HCT116 (cell line): ENCODE results near the gene MBD6.

Experiments used
- CEBPB ChIP-seq: IDR thresholded peaks from 2 replicates; pipeline ENCODE4 v1.6.1; 2012; ENCODE audit warnings: low read depth
- CTCF ChIP-seq, 3 experiments: fragments of 200-600 bp in 1 of 3; sonication (generic) in 1 of 3; IDR thresholded peaks in 2 of 3; conservative IDR thresholded peaks in 1 of 3; 2 replicates each; pipeline ENCODE4 v1.5.1; 2012 to 2017; ENCODE audit warnings: low read depth in 2 of 3, low read length in 2 of 3, antibody characterized with exemption in 1 of 3, borderline replicate concordance in 1 of 3, control low read depth in 1 of 3, mild to moderate bottlenecking in 1 of 3, mixed read lengths in 1 of 3, mixed run types in 1 of 3, moderate library complexity in 1 of 3; ENCODE audit not compliant: insufficient read depth in 1 of 3
- EGR1 ChIP-seq: IDR thresholded peaks from 2 replicates; pipeline ENCODE4 v1.6.1; 2012; ENCODE audit warnings: low read depth
- EZH2 ChIP-seq: fragments of 200-600 bp; sonication (generic); IDR thresholded peaks from 2 replicates; pipeline ENCODE4 v1.6.1; 2017; ENCODE audit warnings: antibody characterized with exemption, mixed run types
- FOSL1 ChIP-seq: IDR thresholded peaks from 2 replicates; pipeline ENCODE4 v1.6.1; 2012; ENCODE audit warnings: low read depth
- POLR2A ChIP-seq: IDR thresholded peaks from 2 replicates; pipeline ENCODE4 v1.7.0; 2011; ENCODE audit warnings: borderline replicate concordance; ENCODE audit not compliant: insufficient read depth, insufficient read length; ENCODE audit errors: extremely low read depth
- POLR2AphosphoS5 ChIP-seq: IDR thresholded peaks from 2 replicates; pipeline ENCODE4 v1.6.1; 2011; ENCODE audit warnings: mild to moderate bottlenecking, low read depth, low read length, moderate library complexity
- RAD21 ChIP-seq: IDR thresholded peaks from 2 replicates; pipeline ENCODE4 v1.6.1; 2012; ENCODE audit warnings: low read depth, mild to moderate bottlenecking
- YY1 ChIP-seq: IDR thresholded peaks from 2 replicates; pipeline ENCODE4 v1.6.1; 2011; ENCODE audit warnings: low read length, low read depth, moderate library complexity, mild to moderate bottlenecking; ENCODE audit not compliant: insufficient replicate concordance; ENCODE audit errors: extremely low read depth

GRCh38 chr12:57576613-57577160 lies 54.1 kb downstream of the MBD6 start:
- TF ChIP-seq CTCF (IDR thresholded peaks at IDR 0.05 in 2 of 3, conservative IDR thresholded peaks at IDR 0.05 in 1 of 3; ENCODE audit: borderline replicate concordance in 1 of 3, insufficient read depth in 1 of 3, low read depth in 2 of 3, low read length in 2 of 3) (no peak), YY1 (no peak), FOSL1 (no peak), EZH2 (no peak), EGR1 (no peak), POLR2AphosphoS5 (no peak), RAD21 (no peak), CEBPB (no peak), POLR2A (no peak)
